Measurements from ENCODE around the gene C14orf93. TPM values are rescaled to one million over a fixed set of nuclear protein-coding genes. Genes with fewer than 3 reads are reported as not detected.

The C14orf93 gene
- total RNA-seq, 4 donors from 2014 or later = 11.0 to 34.4 (median 19.8) TPM

DNA sequence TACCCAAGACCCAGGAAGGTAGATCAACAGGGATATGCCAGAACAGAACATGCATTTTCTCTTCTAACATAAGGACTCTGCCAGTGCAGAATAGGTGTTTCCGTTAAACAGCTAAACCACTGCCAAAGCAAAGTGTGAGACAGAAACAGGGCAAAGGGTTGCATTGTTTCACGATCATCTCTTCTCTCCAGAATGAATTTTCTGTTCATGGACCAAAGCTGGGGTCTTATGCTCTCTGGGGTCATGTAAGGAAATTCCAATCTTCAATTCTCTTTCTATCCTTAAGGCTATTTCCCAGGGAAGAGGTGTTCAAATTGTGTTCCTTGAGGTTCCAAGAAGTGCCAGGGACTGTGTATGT is 13.8 kb upstream of the C14orf93 start:
- Histone ChIP-seq H3K4me3 (no peak overlapping the region), H3K9me3 (no peaks in the 10 kb centered on the region), H3K27me3 (no peaks in the 10 kb centered on the region), H3K4me1 (peaks cover 0 to 8% (median 0%) of the 10 kb centered on the region in 4 donors), H3K27ac (no peak overlapping the region), H3K36me3 (peaks cover 0 to 39% (median 0%) of the 10 kb centered on the region in 3 donors)
- no peak for TF ChIP-seq POLR2A (IDR thresholded peaks at IDR 0.05)
- TF ChIP-seq, protein P1, sequence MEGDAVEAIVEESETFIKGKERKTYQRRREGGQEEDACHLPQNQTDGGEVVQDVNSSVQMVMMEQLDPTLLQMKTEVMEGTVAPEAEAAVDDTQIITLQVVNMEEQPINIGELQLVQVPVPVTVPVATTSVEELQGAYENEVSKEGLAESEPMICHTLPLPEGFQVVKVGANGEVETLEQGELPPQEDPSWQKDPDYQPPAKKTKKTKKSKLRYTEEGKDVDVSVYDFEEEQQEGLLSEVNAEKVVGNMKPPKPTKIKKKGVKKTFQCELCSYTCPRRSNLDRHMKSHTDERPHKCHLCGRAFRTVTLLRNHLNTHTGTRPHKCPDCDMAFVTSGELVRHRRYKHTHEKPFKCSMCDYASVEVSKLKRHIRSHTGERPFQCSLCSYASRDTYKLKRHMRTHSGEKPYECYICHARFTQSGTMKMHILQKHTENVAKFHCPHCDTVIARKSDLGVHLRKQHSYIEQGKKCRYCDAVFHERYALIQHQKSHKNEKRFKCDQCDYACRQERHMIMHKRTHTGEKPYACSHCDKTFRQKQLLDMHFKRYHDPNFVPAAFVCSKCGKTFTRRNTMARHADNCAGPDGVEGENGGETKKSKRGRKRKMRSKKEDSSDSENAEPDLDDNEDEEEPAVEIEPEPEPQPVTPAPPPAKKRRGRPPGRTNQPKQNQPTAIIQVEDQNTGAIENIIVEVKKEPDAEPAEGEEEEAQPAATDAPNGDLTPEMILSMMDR (IDR thresholded peaks at IDR 0.05) = no peak
- no peak for DNase-seq

DNA sequence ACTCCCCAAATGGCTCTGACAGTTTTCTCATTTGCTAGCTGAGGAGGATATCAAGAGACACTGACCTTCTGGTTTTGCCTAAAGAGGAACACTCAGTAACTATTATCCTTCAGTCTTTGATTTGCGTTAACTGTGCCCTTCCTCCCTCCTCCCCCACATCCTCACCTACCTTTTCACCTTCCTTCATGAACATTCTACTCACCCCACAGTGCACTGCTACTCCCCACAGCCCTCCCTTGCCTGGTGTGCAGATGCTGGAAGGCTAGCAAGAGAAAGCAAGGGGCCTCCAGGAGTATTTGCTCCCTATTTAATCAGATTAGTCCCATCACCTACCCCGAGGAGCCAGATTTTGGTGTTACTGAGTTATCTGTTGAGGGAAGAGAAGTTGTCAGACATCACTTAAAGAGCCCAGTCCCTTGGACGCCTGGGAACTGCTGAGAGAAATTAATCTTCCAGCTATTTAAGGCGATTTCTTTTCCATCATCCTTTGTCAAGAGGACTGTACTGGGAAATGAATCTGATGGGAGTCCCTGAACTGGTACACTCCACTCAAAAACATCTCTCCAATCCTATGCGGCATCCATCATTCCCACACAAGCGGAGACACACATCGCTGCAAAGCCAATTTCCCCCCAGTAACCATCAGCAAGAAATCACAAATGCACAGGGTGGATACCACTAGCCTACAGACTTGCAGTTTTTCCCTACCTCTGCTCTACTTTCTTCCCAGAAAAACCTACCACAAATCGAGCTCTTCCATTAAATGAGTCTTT is 13.3 kb upstream of the C14orf93 start:
- TF ChIP-seq, protein P1 (IDR thresholded peaks at IDR 0.05) = no peak
- no peak for TF ChIP-seq POLR2A (IDR thresholded peaks at IDR 0.05)
- H3K4me3 ChIP-seq = no peak overlapping the region
- DNase-seq = no peak
- H3K27ac ChIP-seq = no peak overlapping the region
- peaks cover 0 to 3% (median 0%) of the 10 kb centered on the region in 4 donors for H3K4me1 ChIP-seq
- no peaks in the 10 kb centered on the region for H3K9me3 ChIP-seq
- peaks cover 0 to 34% (median 0%) of the 10 kb centered on the region in 3 donors for H3K36me3 ChIP-seq
- H3K27me3 ChIP-seq = no peaks in the 10 kb centered on the region

DNA sequence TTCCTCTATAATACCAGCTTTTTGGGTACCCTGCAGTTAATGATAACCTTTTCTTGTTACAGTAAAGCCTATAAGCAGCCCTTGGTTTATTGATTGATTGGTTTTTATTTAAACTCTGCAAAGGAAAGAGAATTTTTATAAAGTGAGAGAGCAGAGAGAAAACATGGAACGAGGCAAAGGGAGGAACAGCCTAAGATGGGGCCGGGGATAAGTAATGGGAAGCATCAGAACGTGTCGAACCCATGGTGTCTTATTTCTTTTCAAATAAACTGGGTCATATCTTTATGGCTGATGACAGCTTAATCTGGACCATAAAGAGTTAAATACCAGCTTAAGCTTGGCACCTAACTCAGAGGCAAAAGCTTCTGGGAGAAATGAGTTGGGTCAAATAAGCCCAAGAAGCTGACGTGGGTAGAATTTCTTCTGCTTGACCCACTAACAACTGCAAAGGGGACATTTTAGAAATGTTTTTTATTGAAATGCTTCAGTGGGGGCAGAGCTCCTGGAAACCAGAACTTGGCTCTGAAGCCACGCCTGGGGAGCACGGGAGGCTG is 12.0 kb upstream of the C14orf93 start:
- Histone ChIP-seq H3K27me3 (no peaks in the 10 kb centered on the region), H3K4me1 (no peaks in the 10 kb centered on the region), H3K4me3 (no peak overlapping the region), H3K36me3 (peaks cover 0 to 23% (median 0%) of the 10 kb centered on the region in 3 donors), H3K9me3 (no peaks in the 10 kb centered on the region), H3K27ac (no peak overlapping the region)
- DNase-seq = no peak
- TF ChIP-seq, protein P1 (IDR thresholded peaks at IDR 0.05) = no peak
- no peak for TF ChIP-seq POLR2A (IDR thresholded peaks at IDR 0.05)

DNA sequence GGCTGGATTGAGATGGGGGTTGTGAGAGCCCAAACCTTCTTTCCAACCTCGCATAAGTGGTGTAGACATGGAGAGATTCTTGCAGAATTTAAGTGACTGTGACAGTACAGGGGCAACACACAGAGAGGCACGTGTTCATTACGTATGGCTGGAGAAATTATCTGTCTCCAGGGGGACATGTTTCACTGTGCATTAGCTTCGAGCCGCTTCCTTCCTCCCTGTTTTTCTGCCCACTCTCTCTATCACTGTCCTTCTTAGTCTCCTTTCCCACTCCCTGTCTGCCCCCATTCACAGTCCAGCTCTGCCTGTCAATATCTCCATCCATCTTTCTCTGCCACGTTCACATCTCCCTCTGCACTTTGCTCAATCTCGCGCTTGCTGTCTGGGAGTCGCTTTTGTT is 11.5 kb upstream of the C14orf93 start:
- Histone ChIP-seq H3K4me1 (no peaks in the 10 kb centered on the region), H3K27ac (no peak overlapping the region), H3K9me3 (no peaks in the 10 kb centered on the region), H3K36me3 (peaks cover 0 to 18% (median 0%) of the 10 kb centered on the region in 3 donors), H3K4me3 (no peak overlapping the region), H3K27me3 (no peaks in the 10 kb centered on the region)
- TF ChIP-seq, protein P1 (IDR thresholded peaks at IDR 0.05) = no peak
- no peak for TF ChIP-seq POLR2A (IDR thresholded peaks at IDR 0.05)
- DNase-seq = no peak

DNA sequence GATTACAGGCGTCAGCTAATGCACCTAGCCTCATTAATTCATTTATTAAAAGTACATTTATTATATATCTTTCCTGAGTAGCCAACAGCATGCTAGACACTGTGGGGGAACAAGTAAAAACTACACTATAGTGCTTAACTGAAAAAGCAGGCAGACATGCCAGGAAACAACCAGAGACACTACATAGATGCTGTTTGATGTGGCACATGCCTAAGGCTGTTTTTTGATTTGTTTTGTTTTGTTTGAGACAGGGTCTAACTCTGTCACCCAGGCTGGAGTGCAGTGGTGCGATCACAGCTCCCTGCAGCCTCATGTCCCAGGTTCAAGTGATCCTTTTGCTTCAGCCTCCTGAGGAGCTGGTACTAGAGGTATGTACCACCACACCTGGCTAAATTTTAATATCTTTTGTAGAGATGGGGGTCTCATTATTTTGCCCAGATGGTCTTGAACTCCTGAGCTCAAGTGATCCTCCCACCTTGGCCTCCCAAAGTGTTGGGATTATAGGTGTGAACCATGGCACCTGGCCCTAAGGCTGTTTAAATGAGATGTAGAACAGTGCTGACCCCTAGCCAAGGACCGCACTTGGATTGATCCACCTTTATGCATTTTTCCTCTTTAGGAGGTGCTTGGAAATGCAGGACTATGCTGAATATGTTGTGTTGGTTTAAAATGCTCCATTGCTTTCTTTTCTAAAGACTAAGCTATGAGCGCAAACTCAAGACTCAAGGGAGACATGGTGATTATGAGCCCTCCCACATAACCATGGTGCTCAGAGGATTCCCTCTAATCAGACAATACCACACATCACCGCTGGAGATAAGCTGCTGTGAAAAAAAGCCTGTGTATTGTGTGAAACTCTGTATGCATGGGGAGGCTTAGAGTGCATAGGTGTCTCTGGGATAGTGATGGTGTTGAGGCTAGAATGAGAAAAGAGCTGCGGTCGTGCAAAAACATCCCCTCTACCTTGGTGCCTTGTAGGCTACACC is 10.5 kb upstream of the C14orf93 start:
- no peak for DNase-seq

More for the DNA sequence above, 10.5 kb upstream of the C14orf93 start:
- Histone ChIP-seq H3K4me3 (no peak overlapping the region), H3K27me3 (no peaks in the 10 kb centered on the region), H3K4me1 (no peaks in the 10 kb centered on the region), H3K36me3 (peaks cover 0 to 8% (median 0%) of the 10 kb centered on the region in 3 donors), H3K27ac (no peak overlapping the region), H3K9me3 (no peaks in the 10 kb centered on the region)
- no peak for TF ChIP-seq POLR2A (IDR thresholded peaks at IDR 0.05)
- TF ChIP-seq, protein P1 (IDR thresholded peaks at IDR 0.05) = no peak
